GM18868 (cell line): ENCODE measurements around the gene EFS.
"Not testable (repeated sequence)": the region's sequence is repeated elsewhere in the genome, so short reads cannot be mapped to it uniquely, and the experiment has no call there.

ENCODE experiments used
- ATAC-seq: cut with Tn5 transposase; IDR thresholded peaks from one replicate; pipeline ENCODE4 v1.9.1; 2021; ENCODE audit warnings: mild to moderate bottlenecking, moderate library complexity; ENCODE audit not compliant: unreplicated experiment

Gene EFS

DNA sequence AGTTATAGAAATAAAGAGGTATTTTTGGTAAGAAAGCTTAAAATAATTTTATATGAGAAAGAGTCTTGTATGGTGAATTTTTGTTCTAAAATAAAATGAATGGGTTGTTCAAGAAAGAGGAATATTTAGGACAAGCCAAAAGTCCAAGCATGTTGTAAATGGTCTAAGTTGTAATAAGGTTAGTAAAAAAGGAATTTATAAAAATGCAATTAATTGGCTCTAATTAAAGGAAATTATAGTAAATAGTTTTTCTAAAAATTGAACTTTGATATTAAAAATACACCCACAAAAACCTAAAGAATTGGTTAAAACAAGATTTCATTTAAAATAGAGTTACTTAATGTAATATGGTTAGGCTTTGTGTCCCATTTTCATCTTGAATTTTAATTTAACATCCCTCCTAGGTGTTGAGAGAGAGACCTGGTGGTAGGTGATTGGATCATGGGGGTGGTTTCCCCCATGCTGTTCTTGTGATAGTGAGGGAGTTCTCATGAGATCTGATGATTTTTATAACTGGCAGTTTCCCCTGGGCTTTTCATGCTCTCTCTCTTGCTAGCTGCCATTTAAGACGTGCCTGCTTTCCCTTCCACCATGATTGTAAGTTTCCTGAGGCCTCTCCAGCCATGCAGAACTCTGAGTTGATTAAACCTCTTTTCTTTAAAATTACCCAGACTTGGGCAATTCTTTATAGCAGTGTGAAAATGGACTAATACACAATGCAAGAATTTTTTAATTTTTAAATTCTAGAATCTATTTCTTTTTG is 25.3 kb downstream of the EFS start:
- ATAC-seq = no peak

GRCh38 chr14:23335623-23336022 is 29.3 kb downstream of the EFS start:
- ATAC-seq = no peak

- ATAC-seq = no peak
Observed at GRCh38 chr14:23327947-23328744, 36.8 kb downstream of the EFS start.

DNA sequence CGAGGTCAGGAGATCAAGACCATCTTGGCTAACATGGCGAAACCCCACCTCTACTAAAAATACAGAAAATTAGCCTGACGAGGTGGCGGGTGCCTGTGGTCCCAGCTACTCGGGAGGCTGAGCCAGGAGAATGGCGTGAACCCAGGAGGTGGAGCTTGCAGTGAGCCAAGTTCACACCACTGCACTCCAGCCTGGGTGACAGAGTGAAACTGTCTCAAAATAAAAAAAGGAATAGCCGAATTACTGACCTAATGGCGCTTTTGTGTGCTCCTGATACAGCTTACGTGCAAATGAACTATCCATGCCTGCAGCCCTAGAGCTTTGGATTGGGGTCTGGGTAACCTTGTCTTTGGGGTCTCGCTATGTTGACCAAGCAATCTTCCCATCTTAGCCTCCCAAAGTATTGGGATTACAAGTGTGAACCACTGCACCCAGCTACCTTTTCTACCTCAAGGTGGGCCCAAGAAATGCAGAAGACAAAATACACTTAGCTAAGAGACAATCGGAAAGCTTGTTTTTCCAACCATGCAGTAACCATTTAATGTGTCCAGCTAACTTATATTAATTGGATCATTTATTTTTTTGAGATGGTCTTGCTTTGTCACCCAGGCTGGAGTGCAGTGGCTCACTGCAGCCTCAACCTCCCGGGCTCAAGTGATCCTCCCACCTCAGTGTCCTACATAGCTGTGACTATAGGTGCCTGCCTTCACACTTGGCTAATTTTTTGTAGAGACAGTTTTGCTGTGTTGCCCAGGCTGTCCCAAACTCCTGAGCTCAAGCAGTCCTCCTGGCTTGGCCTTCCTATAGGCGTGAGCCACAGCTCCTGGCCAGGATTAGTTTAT is 38.3 kb downstream of the EFS start:
- ATAC-seq = no peak

- ATAC-seq = not testable (repeated sequence)
Observed at GRCh38 chr14:23325746-23326145, 39.2 kb downstream of the EFS start.

DNA sequence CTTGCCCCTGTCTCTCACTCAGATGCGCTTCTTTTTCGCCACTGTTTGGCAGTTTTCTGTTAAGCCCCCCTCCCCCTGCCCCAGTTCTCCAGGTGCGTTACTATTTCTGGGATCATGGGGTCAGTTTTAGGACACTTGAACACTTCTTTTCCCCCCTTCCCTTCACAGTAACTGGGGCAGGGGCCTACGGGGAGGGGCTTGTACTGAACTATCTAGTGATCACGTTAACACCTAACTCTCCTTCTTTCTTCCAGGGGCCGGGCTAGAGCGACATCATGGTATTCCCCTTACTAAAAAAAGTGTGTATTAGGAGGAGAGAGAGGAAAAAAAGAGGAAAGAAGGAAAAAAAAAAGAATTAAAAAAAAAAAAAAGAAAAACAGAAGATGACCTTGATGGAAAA is 40.0 kb downstream of the EFS start:
- no peak for ATAC-seq

DNA sequence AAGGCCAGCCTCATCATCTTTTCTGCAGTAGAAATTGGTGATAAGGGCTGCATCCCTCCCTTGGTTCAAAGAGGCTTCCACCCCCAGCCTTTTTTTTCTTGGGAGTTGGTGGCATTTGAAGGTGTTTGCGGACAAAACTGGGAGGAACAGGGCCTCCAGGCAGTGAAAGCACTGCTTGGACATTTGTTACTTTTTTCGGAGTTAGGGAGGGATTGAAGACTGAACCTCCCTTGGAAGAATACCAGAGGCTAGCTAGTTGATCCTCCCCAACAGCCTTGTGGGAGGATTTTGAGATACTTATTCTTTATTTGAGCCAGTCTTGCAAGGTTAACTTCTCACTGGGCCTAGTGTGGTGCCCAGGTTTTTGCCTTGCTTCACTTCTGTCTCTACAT is 40.5 kb downstream of the EFS start:
- ATAC-seq = no peak

DNA sequence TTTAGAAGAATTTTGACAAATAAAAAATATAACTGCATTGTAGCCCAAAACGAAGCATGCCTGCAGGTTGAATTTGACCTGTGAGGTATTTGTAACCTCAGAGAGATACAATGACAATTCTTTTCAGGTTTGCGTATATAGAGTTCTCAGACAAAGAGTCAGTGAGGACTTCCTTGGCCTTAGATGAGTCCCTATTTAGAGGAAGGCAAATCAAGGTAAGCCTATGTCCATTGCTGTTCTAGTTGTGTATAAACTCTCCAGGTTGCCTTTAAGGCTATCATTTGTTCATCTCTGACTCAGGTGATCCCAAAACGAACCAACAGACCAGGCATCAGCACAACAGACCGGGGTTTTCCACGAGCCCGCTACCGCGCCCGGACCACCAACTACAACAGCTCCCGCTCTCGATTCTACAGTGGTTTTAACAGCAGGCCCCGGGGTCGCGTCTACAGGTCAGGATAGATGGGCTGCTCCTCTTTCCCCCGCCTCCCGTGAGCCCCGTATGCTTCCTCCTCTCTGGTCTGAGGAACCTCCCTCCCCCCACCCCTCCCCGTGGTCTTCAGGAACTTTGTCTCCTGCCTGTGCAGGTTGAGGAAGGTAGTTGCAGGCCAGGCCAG is 41.0 kb downstream of the EFS start:
- no peak for ATAC-seq

DNA sequence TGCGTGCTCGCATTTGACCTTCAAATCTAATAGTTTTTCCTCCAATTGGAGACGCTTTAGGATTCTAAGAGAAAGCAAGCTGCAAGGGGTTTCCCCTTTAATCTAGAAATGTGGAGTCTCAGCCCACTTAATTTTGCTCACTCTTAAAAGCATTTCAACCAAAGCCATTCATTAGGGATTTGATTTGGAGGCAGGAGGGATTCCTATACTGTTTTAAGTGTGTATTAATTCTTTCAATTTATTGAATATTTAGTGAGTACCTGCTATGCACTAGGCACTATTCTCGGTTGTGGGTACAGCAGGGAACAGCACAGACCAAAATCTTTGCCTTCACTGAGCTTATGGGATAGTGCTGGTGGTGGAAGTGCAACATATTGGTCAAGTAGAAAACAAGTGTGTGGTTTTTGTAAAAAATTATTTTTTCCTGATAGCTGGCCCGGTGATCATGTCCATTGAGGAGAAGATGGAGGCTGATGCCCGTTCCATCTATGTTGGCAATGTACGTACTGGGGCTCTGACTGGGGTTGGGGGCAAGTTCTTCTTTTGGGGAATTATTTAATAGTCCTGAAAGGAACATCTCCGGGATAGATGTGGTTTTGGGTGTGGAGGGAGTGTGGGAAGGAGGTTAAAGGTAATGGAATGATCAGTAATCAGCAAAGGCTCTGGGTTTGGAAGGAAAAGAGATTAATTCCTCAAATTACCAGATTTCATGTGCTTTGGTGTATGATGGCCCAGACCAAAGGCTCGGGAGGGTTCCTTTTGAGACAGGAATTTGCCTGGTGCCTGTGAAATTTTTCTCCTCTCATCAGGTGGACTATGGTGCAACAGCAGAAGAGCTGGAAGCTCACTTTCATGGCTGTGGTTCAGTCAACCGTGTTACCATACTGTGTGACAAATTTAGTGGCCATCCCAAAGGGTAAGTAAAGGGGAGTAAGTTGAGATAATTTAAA is 42.1 kb downstream of the EFS start:
- no peak for ATAC-seq

DNA sequence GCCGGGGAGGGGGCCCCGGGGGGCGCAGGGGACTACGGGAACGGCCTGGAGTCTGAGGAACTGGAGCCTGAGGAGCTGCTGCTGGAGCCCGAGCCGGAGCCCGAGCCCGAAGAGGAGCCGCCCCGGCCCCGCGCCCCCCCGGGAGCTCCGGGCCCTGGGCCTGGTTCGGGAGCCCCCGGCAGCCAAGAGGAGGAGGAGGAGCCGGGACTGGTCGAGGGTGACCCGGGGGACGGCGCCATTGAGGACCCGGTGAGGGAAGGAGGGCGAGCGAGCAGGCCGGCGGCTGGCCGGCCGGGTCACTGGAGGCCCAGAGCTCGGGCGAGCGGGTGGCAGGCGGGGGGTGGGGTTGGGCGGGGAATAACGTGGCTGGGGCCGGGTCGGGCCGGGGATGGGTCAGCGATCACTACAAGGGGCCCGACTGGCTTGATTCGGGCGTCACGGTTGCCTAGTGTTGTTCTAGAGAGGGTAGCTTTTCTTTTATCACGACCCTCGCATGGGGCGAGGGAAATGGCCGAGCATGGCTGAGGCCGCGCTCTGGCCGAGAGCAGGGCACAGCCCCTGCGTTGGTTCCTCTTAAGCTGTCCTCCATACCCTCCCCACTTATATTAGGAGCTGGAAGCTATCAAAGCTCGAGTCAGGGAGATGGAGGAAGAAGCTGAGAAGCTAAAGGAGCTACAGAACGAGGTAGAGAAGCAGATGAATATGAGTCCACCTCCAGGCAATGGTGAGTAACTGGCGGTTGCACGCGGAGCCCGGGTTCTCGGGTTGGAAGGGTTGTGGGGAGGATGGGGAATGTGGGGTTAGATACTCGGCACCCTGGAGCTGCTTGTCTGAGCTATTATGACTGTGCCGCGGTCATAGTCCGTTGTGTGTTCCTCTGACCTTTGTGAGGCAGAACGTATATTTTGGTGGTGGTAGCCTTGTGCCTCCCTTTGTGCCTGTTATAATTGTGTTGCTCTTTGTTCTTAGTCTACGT is 43.1 kb downstream of the EFS start:
- peak; percentile 1 for ATAC-seq

- ATAC-seq = peak; percentile 89
Observed at GRCh38 chr14:23320584-23321571, 44.1 kb downstream of the EFS start, which contains the start of gene PABPN1. PABPN1 (plus strand) TSS chr14:23321457; CDS start chr14:23321470, 13 bp downstream.

GRCh38 chr14:23319746-23320583 is 45.0 kb downstream of the EFS start:
- no peak for ATAC-seq

- no peak for ATAC-seq
Observed at GRCh38 chr14:23316300-23316699, 48.7 kb downstream of the EFS start.

DNA sequence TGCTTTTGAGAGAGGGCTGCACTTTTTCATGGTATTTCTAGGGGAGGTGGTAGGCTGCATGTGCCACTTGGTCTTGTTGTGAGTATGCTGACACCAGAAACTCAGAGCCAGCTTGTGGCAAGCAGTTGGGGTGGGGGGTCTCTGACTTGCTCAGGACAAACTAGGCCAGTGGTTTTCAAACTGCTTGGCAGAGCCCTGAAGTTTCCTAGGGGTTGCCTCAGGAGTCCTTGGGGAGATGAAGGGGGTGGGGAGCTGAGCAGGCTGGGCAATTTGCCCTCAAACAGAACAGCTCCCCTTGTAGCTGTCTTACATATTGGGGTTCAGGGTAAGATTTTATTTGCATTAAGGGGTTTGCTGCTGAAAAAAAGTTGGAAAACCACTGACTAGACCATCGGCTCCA is 54.4 kb downstream of the EFS start:
- ATAC-seq = no peak

GRCh38 chr14:23308721-23309445 is 56.1 kb downstream of the EFS start:
- no peak for ATAC-seq
